Suppressor macrophage treated with lipopolysaccharide for 4 hours (primary cell): ENCODE measurements around the gene IGFLR1.

Source experiments
- DNase-seq: peaks from one replicate; pipeline ENCODE4 v3.0.0-alpha.2; 2020

Gene IGFLR1

DNA sequence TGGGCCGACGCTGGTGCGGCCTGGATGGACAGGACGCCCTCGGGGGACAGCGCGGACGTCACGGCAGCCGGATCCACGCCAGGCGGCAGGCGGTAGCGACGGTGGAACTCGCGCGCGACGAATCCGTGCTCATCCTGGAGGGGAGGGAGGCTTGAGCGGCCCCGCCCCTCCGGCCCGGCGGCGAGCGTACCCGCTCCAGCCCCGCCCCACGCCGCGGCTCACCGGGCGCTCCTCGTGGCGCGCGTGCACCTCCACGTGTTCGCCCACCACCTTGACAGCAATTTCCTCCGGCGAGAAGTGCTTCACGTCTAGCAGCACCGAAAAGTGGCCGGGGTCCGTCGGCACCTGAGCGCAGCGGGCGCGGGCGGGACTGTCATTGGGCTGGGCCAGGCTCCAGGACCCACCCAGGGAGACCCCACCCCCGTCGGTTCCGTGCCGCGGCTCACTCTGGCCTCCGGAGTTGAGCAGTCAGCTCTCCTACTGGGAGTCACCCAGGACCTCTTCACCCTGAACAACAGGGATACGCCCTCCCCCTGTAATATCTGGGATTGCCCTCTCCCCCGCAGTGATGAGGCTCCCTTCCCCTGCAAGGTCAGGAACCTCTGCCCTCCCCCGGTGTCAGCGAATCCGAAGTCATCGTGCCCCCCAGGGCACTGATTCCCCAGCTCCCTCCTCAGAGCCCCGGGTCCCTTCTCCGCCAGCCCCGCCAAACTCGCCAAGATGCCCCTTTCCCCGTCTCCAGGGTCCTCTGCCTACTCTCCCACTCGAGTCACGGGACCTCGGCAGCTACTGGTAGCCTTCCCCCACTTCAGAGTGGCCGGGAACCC, 13.5 kb upstream of the IGFLR1 start:
- DNase-seq, result no peak

DNA sequence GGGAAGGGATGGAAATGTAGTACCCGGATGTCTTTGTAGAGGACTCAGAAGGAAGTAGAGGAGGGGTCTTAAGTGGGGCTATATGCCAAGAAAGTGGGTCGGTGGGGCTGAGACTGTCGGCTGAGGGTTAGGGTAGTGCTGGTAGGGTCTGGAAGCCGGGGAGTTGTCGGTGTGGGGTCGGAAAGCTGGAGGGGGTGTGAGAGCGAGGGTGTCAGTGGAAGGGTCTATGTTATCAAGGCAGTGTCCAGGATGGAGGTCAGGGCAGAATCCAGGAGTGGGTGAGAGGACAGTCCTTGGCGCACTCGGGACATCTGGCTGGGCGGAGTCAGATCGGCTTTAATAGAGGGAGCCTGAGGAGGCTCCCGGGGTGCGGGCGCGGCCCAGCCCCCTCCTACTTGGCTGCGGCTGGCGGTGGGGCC, 12.9 kb upstream of the IGFLR1 start:
- no peak for DNase-seq

DNA sequence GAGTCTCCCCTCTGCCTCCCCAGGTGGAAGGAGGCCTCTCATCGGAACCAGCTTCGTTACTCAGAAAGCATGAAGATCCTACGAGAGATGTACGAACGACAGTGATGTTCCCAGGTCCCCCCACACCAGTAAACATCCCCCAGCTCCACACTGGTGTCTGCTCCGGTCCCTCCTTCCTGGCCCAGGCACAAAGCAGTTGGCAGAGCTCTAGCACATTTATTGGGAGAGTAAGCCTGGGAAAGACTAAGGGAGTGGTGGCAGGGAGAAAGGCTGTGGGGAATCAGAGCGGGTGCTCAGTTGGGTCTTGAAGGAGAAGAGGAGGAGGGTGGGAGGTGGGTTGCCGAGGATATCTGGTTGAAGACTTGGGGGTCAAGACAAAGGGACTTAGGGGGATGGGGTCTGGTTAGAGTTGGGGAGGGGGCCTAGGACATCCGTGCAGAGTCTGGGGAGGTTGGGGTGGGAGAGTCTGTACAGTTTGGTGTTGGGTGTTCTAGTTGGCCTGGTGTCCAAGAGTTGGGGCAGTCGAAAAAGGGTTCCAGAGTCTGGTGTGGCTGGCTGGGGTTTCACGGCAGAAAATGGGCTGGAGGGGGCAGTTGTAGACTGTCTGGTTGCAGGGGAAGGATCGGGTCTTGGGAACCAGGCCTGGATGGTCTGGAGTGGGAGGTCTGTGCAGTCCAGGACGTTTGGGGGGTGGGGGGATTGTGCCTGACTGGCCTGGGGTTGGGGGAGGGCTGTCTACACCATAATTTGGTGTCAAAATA, 12.3 kb upstream of the IGFLR1 start:
- DNase-seq, result no peak

DNA sequence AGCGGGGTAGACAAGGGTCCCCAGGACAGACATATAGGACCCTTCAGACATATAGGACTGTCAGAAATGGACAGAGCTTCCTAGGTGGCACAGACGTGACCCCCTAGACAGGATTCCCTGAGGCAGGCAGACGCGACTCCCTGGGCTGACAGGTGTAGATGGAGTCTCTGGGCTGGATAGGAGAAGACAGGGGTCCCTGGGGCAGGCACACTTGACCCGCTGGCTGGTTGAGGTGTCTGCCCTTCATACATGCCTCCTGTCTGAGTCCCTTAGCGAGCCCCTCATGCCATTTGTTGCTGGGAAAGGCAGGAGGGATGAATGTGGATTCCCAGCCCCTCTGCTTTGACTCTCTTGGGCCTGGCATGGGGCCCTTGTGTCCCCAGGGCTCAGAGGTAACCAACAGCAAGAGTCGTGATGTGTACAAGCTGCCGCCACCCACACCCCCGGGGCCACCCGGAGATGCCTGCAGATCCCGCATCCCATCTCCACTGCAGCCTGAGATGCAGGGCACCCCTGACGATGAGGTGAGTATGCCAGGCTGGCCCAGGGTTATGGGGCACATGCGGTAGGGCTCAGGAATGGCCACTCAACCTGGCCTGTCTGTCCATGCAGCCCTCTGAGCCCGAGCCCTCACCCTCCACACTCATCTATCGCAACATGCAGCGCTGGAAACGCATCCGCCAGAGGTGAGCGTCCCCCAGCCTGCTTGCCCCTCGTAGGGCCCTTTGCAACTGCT, 11.6 kb upstream of the IGFLR1 start:
- DNase-seq, result no peak

DNA sequence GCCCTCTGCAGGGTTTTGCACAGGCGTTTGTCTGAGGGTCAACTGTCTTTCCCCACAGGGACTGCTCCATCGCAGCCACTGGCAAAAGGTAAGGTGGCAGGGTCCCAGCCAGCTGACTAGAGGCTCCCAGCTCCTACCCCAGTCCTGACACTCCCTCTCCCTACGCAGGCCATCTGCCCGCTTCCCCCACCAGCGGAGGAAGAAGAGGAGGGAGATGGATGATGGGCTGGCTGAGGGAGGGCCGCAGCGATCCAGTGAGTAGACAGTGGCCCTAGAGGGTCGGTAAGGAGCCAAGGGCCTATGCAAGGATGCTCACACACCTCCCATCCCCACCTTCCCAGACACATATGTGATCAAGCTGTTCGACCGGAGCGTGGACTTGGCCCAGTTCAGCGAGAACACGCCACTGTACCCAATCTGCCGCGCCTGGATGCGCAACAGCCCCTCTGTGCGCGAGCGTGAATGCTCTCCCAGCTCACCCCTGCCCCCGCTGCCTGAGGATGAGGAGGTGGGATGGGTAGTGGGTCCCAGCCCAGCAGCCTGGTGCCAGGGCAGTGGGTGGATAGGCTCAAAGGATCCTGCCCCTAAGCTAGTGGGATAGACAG, 10.6 kb upstream of the IGFLR1 start:
- no peak for DNase-seq

DNA sequence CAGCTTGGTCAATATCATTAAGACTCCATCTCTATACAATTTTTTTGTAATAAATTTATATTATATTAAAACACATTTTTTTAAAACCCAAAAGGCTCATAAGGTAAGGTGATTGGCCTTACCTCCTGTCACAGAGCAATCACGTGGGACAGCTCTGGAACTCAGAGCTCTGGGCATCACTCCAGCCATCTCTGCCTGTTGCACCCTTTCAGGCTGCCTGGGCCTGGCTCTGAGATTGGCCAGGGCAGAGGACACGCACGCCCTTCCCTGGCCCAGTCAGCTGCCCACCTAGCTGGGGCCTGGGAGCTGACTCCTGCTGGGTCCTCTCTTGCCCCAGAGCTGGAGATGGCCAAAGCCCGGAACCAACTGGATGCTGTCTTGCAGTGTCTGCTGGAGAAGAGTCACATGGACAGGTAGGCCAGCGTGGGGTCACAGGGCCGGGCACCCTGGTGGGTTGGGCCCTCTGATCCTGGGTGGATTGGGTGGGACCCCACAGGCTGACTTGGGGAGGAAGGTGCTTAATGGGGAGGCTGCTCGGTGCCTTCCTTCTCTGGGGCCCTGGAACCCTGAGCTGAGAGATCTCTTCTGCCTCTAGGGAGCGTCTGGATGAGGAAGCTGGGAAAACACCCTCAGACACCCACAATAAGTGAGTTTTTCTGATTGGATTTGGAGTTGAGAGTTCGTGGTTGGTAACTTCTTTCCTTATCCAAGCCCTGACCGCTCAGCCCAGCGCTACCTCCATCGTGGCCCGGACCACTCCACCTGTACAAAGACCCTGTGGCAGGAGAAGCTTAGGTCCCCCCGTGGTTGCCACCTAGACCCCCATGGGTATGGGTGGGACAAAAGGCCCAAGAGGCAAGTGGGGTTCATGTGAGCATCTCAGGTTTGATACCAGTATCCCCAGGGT, 9.8 kb upstream of the IGFLR1 start:
- no peak for DNase-seq

DNA sequence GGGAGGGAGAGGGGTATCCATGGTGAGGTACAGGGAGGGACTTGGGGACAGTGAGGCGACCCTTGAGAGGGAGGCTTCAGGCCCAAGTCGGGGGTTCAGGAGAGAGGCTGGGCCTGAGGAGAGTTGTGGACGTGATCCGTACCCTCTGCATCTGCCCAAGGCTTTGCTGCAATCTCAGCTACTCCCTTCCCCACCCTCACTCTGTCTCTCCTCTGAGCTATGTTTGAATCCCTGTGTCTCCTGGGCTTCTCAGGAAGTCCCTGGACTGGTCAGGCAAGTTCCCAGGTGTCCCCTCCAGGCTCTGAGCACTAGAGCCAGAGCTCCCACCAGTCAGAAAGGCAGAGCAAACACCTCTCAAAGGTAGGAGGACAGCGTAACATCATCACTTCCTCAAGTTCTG, 7.9 kb upstream of the IGFLR1 start:
- DNase-seq, result no peak

DNA sequence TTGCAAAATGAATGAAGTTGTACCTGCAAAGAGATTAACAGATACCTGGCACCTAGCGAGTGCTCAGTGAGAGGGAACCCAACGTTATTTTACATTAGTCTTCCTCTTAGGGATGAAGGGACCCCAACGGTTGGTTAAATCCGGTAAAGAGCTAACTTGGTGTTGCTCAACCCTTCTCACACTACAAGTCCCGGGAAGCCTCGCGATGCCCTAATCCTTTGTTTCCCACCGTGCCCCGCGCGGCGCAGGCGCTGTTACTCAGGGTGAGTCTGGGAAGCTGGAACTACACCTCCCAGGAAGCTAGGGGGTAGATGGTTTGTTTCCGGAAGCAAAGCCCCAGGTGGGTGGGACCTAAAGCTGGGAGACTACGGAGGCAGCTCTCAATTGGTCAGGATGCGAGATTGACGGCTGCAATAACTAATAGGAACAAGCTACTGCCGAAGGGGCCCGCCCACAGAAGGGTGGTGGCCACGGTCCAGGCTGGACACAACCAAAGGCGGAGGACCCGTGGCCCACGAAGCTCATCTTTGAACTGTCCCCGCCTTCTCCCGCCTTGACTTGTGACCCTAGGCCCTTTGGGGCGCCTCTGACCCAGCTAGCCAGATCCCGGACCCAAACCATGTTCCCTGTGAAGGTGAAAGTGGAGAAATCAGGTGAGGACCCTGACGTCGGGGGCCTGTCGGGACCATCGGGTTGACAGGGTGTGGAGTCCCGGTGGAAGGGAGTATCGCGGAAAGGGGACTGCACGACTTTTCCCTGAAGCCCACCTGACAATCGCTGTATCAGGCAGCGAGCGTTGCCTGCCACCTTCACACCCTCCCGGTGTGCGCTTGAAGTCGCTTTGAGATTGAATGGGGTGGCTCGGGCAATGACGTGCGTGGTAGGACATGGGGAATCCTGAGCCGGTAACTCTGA, 6.1 kb upstream of the IGFLR1 start, which contains the start of gene LIN37:
LIN37 (plus strand) TSS at position 471 of the 915 bp plus-strand sequence; CDS start at position 620, 149 bp downstream.
- peak; percentile 99 for DNase-seq

DNA sequence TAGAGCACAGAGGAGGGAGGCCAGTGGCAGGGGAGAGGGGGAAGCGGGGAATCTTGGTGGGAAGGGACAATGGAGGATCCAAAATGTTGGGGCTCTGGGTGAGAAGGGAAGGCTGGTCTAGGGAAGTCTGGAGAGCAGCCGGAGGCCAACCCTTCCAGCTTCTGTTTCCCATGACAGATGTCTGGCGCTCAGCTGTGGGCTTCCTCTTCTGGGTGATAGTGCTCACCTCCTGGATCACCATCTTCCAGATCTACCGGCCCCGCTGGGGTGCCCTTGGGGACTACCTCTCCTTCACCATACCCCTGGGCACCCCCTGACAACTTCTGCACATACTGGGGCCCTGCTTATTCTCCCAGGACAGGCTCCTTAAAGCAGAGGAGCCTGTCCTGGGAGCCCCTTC, 4.3 kb upstream of the IGFLR1 start:
- DNase-seq, result no peak

DNA sequence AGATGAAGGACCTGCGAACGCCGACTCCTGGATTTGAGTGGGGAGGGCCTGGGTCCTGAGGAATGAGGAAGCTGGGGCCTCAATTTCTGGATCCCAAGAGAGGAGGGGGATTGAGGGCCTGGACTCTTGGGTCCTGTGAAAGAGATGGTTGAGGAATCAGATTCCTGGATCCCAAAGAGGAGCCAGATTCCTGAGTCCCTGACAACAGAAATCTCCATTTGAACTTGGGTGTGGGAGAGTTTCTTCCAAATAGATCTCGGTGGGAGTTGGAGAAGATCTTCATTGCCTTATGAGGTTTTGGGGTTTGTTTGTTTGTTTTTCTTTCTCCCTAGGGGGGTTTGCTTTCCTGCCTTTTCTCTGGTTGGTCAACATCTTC, 3.8 kb upstream of the IGFLR1 start:
- DNase-seq, result no peak

DNA sequence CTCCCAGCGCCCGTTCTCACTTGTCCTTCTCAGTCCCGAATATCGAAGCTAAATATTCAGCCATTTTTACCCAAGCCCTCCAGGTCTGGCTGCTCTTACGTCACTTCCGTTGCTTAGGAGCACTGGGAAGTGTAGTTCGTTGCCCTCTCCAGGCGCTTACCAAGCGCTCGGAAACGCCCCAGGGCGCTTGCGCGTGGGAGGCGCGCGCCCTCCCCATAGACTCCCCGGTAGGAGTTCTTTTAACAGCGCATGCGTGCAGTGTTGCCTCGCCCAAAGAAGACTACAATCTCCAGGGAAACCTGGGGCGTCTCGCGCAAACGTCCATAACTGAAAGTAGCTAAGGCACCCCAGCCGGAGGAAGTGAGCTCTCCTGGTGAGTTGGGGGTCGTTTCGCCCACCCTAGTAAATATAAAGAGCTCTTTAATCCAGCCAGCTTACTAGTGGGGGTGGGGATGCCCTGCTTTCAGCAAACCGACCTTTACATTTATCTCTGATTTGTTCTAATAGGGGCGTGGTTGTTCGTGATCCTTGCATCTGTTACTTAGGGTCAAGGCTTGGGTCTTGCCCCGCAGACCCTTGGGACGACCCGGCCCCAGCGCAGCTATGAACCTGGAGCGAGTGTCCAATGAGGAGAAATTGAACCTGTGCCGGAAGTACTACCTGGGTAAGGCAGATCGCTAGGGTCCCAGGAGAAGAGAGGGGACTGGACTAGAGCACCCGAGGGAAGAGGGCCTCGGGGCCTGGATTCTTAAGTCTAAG, 3.3 kb upstream of the IGFLR1 start, which contains the start of the genes PSENEN and U2AF1L4:
PSENEN (plus strand) TSS at position 324 of the 759 bp plus-strand sequence; CDS start at position 604, 280 bp downstream.
U2AF1L4 (minus strand) TSS at position 91 of the 759 bp plus-strand sequence; CDS start at position 64, 27 bp downstream.
- peak; percentile 100 for DNase-seq

DNA sequence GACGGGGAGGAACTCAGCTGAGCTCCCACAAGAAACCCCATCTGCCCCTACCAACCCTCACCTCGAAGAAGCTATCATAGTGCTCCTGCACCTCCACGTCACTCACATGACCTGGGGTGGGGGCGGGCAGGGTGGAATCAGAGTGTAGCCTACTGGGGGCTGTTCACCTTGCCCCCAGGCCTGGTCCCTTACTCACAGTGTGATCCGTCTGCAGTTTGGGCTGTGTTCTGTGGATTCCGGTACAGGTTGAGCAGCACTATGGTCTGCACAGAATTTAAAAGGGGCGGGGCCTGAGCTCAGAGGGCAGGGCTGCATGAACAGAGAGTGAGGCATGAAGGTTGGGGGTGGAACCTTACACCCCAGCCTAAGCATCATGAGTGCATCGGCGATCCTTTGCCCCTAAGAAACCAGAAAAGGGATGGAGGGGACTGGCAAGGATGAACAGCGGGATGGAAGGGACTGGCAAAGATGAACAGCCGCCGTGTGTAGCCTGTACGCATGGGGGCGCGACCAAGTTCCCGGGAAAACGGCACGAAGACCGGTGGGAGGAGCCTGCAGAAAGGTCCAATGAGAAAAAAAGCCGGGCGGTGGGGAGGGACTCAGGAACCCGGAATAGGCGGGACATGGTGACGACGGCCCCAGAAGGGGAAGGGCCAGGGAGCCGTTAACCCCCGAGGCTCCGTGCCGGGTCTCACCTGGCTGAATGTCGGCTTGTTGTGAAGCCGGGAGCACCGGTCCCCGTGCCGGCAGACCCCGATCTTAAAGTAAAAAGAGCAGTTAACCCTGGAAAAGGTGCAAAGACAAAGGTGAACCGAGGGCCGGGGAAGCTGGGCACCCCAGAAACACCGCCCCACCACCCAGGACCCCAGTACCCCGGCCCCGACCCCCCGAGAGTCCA, 2.4 kb upstream of the IGFLR1 start:
- peak; percentile 97 for DNase-seq

DNA sequence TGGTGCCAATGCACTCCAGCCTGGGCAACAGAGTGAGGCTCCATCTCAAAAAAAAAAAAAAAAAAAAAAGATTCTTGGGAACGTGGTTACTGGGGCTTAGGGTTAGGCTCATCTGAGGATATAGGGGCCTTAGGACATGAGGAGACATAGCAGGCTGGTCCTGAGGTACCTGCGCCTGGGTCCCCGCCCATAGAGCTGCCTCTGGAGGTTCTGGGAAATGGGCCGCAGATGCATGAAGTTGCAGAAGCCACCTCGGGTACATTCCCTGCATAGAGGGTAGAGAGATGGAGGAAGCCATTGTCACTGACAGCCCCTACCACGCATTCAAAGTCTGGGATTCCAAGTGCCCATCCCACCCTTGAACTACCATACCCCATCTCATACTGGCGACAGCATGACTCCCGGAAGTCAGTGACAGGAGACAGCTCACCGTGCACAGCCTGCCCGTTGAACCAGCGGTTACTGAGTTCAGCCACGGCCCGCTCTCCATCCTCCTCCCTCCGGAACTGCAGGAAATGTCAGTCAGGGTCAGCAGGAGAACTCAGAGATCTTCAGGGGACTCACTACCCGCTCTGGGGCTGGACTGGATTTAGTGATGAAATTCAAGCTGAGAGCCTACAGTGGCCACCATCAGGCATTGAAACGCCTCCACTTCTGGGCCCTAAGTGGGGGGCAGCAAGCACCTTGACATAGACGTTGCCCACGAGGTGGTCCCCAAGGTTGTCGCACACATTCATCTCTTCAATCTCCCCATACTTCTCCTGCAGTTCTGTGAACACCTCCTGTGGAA, 1.6 kb upstream of the IGFLR1 start:
- DNase-seq, result no peak

DNA sequence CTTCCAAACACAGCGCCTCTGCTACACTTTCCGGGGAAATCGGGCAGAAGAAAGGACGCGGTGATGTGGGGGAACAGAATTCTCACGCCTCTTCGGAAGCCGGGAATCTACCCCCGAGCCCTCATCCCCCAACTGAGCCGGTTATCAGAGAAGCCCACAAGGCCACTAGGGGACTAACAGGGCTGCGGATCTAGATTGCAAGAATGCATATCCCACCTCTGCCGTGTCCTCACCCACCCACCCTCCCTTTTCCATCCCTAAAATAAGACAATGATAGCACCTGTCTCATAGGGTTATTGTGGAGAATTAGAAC, 1.1 kb downstream of the IGFLR1 start:
- no peak for DNase-seq

DNA sequence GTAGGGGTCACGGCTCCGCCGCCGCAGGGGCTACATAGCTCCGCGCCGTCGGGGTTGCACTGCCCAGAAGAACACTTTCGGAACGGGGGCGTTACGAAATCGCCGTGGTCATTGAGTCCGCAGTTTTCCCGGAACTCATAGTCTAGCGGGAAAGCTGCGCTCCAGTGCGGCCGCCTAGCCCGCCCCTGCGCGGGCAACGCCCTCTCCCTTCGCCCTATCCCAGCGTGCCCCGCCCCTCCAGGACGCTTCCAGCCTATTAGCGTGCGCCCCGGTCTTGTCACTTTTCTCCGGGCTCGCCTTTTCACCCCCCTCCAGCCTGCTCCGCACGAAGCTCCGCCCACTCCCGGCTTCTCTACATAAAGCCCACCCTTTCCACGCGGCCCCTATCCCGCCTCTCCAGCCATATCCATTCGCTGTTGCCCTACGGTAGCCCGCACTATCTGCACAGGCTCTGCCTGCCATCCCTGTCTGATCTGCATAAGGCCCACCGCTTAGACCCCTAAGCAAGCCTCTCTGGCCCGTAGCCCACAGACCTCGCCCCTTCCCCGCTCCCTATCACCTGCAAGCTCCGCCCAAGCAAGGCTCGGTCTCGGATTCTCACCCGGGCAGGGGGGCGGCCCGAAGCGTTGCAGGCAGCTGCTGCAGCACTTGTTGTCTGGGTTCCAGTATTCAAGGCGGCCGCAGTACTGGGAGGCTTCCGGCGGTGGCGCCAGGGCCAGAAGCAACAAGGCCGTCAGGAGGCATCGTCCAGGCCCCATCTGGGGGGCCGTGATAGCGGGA, 1.6 kb downstream of the IGFLR1 start:
- peak; percentile 99 for DNase-seq

DNA sequence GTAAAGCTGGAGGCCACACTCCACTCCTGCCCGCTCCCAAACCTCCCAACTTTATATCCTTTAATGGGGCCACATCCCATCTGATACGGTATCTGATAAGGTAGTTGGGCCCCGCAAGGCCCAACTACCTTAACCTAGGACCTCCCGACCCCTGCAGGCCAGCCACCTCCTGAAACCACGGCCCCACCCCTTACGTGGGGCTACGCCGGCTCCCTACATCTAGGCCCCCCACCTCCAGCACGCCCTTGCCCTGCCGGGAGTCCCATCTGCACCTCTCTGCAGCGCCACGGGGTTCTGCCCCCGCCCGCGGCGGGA, 2.2 kb downstream of the IGFLR1 start:
- no peak for DNase-seq
